ENCODE measurements around the gene GRIP1. TPM values are rescaled to one million over a fixed set of nuclear protein-coding genes. Genes with fewer than 3 reads are reported as not detected.

GRIP1 gene
- total RNA-seq, 3 donors from 2014 or later (not counting 1 experiment from before 2014, with no cell fraction given): 1.3 to 3.6 (median 1.7) TPM

DNA sequence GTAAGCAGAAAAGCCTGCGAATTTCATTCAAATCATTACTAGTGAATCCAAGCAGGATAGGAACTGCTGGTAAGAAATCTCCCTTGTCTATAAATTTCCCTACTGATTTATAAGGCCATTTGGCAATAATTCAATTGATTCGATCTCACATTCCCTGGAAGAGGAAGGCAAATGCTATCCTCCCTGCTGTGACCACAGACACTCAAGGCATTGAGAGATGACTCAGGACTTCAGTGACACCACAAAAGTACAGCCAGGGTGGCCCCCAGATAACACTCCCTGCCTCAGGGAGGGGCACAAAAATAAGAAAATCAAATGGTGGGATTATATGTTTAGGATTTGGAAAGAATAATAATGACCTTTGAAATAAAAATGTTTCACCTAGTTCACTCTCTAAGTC lies 162.7 kb downstream of the GRIP1 start:
- intact Hi-C loops (cut with micrococcal nuclease): no loop called here
- Histone ChIP-seq H3K27me3 (ENCODE audit: control insufficient read depth, insufficient read depth, low read length) (no peaks in the 10 kb centered on the region), H3K27ac (ENCODE audit: low read length) (no peak overlapping the region), H3K4me3 (ENCODE audit: low read length) (no peak overlapping the region), H3K36me3 (ENCODE audit: control insufficient read depth, insufficient read depth, low read length) (no peaks in the 10 kb centered on the region), H3K4me1 (ENCODE audit: control insufficient read depth, insufficient read depth, low read length) (no peaks in the 10 kb centered on the region), H3K9me3 (ENCODE audit: control insufficient read depth, insufficient read depth, low read length) (no peaks in the 10 kb centered on the region)
- H3K27me3 Mint-ChIP-seq (ENCODE audit: low read depth in 2 of 2): peaks cover 3 to 10% of the 10 kb centered on the region in 2 donors
- H3K4me1 Mint-ChIP-seq: no peaks in the 10 kb centered on the region
- no peak for DNase-seq
- H3K9me3 Mint-ChIP-seq: peaks cover 0 to 3% of the 10 kb centered on the region in 2 donors
- H3K36me3 Mint-ChIP-seq: no peaks in the 10 kb centered on the region
- 50% methylated on average over 2 of the region's 2 CpGs for WGBS (ENCODE audit: insufficient coverage)
- TF ChIP-seq, protein P1, sequence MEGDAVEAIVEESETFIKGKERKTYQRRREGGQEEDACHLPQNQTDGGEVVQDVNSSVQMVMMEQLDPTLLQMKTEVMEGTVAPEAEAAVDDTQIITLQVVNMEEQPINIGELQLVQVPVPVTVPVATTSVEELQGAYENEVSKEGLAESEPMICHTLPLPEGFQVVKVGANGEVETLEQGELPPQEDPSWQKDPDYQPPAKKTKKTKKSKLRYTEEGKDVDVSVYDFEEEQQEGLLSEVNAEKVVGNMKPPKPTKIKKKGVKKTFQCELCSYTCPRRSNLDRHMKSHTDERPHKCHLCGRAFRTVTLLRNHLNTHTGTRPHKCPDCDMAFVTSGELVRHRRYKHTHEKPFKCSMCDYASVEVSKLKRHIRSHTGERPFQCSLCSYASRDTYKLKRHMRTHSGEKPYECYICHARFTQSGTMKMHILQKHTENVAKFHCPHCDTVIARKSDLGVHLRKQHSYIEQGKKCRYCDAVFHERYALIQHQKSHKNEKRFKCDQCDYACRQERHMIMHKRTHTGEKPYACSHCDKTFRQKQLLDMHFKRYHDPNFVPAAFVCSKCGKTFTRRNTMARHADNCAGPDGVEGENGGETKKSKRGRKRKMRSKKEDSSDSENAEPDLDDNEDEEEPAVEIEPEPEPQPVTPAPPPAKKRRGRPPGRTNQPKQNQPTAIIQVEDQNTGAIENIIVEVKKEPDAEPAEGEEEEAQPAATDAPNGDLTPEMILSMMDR (IDR thresholded peaks at IDR 0.05): no peak
- no peak overlapping the region for H3K4me3 Mint-ChIP-seq
- H3K27ac Mint-ChIP-seq: no peak overlapping the region
- no peak for ATAC-seq

DNA sequence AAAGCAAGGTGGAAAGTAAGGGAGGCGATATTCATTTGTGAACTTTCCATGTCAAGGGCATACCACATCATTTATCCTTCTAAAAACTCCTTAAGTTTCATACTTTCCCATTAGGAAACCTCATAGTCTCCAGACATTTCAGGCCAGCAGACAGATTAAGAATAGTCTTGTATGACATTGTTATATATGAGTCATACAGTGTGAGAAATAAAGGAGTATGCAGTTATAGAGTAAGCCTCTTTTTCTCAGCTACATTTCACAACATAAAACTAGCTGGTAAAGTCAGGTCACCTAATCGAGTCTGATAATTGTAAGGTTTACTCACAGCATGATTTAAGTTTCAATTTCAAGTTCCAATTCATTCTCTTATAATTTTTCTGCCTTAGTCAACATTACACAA lies 164.3 kb downstream of the GRIP1 start:
- H3K27me3 Mint-ChIP-seq (ENCODE audit: low read depth in 2 of 2): peaks cover 7 to 12% of the 10 kb centered on the region in 2 donors
- DNase-seq (no peak), ATAC-seq (no peak)
- no peak overlapping the region for H3K4me3 Mint-ChIP-seq
- intact Hi-C loops (cut with micrococcal nuclease): no loop called here
- peaks cover 0 to 2% of the 10 kb centered on the region in 2 donors for H3K9me3 Mint-ChIP-seq
- H3K4me3 ChIP-seq (ENCODE audit: low read length): no peak overlapping the region
- H3K36me3 Mint-ChIP-seq: no peaks in the 10 kb centered on the region
- H3K4me1 Mint-ChIP-seq: no peaks in the 10 kb centered on the region
- no peaks in the 10 kb centered on the region for H3K36me3 ChIP-seq (ENCODE audit: control insufficient read depth, insufficient read depth, low read length)
- H3K27ac Mint-ChIP-seq: no peak overlapping the region
- no peak overlapping the region for H3K27ac ChIP-seq (ENCODE audit: low read length)
- no peaks in the 10 kb centered on the region for H3K27me3 ChIP-seq (ENCODE audit: control insufficient read depth, insufficient read depth, low read length)
- TF ChIP-seq, protein P1 (IDR thresholded peaks at IDR 0.05): no peak
- H3K9me3 ChIP-seq (ENCODE audit: control insufficient read depth, insufficient read depth, low read length): no peaks in the 10 kb centered on the region
- no peaks in the 10 kb centered on the region for H3K4me1 ChIP-seq (ENCODE audit: control insufficient read depth, insufficient read depth, low read length)
- WGBS (ENCODE audit: insufficient coverage): 63% methylated on average over 1 of the region's 2 CpGs

DNA sequence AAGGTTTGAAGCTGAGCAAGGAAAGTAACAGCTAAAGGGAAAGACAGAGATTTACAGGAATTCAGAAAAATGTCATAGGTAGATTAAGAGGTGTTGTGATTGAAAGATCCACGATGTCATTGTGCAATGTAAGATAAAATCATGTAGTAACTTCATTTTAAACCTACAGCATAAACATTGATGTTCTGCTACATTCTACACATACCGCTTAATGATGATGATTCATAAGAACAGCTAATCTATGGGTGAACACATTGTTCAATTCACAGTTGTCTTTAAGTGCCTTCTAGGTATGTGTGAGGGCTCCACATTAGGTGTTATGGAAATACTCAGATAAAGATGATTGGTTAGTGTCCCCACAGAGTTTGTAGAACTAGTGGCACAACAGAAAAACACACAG lies 170.9 kb downstream of the GRIP1 start:
- H3K4me1 ChIP-seq (ENCODE audit: control insufficient read depth, insufficient read depth, low read length): no peaks in the 10 kb centered on the region
- no peak overlapping the region for H3K27ac ChIP-seq (ENCODE audit: low read length)
- H3K27me3 ChIP-seq (ENCODE audit: control insufficient read depth, insufficient read depth, low read length): no peaks in the 10 kb centered on the region
- 100% methylated on average over 1 of the region's 2 CpGs for WGBS (ENCODE audit: insufficient coverage)
- H3K27ac Mint-ChIP-seq: no peak overlapping the region
- ATAC-seq: no peak
- no peak overlapping the region for H3K4me3 ChIP-seq (ENCODE audit: low read length)
- no peaks in the 10 kb centered on the region for H3K9me3 ChIP-seq (ENCODE audit: control insufficient read depth, insufficient read depth, low read length)
- peaks cover 7 to 12% of the 10 kb centered on the region in 2 donors for H3K27me3 Mint-ChIP-seq (ENCODE audit: low read depth in 2 of 2)
- no peak overlapping the region for H3K4me3 Mint-ChIP-seq
- H3K4me1 Mint-ChIP-seq: no peaks in the 10 kb centered on the region
- no peak for DNase-seq
- peaks cover 0 to 2% of the 10 kb centered on the region in 2 donors for H3K9me3 Mint-ChIP-seq
- H3K36me3 ChIP-seq (ENCODE audit: control insufficient read depth, insufficient read depth, low read length): no peaks in the 10 kb centered on the region
- intact Hi-C loops (cut with micrococcal nuclease): no loop called here
- TF ChIP-seq, protein P1 (IDR thresholded peaks at IDR 0.05): no peak
- H3K36me3 Mint-ChIP-seq: no peaks in the 10 kb centered on the region

DNA sequence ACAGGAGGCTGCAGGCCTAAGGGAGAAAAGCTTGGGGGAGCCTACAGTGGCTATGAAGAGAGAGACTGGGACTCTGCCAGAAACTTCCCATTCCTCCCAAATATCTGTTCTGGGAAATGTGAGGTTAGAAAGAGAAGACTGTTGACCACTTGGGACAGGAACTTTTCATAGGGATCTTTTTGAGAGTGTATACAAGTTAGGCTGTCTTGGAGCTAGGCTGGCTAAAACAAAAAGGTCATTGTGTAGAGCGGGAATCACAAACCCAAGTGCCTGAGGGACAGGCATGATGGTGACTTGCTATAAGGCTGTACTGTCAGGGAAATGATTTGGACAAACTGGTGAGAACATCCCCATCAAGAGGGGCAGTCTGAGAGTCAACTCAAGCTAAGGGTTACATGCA lies 175.1 kb downstream of the GRIP1 start:
- no peaks in the 10 kb centered on the region for H3K4me1 ChIP-seq (ENCODE audit: control insufficient read depth, insufficient read depth, low read length)
- no peaks in the 10 kb centered on the region for H3K4me1 Mint-ChIP-seq
- no peaks in the 10 kb centered on the region for H3K36me3 ChIP-seq (ENCODE audit: control insufficient read depth, insufficient read depth, low read length)
- H3K9me3 ChIP-seq (ENCODE audit: control insufficient read depth, insufficient read depth, low read length): no peaks in the 10 kb centered on the region
- H3K4me3 Mint-ChIP-seq: no peak overlapping the region
- ATAC-seq (no peak), DNase-seq (no peak)
- H3K27ac ChIP-seq (ENCODE audit: low read length): no peak overlapping the region
- H3K27me3 ChIP-seq (ENCODE audit: control insufficient read depth, insufficient read depth, low read length): no peaks in the 10 kb centered on the region
- TF ChIP-seq, protein P1 (IDR thresholded peaks at IDR 0.05): no peak
- no peak overlapping the region for H3K27ac Mint-ChIP-seq
- intact Hi-C loops (cut with micrococcal nuclease): no loop called here
- H3K9me3 Mint-ChIP-seq: no peaks in the 10 kb centered on the region
- H3K36me3 Mint-ChIP-seq: no peaks in the 10 kb centered on the region
- no peak overlapping the region for H3K4me3 ChIP-seq (ENCODE audit: low read length)
- 93% methylated on average over 1 of the region's 1 CpG for WGBS (ENCODE audit: insufficient coverage)
- no peaks in the 10 kb centered on the region for H3K27me3 Mint-ChIP-seq (ENCODE audit: low read depth in 2 of 2)

Data from natural killer cell (primary cell).